Iris pigment epithelial cell (primary cell): ENCODE results near the gene PER2.

Experiments used
- DNase-seq: peaks from one replicate; pipeline ENCODE4 v3.0.0-alpha.2; 2011; ENCODE audit warnings: low read depth

PER2 gene

DNA sequence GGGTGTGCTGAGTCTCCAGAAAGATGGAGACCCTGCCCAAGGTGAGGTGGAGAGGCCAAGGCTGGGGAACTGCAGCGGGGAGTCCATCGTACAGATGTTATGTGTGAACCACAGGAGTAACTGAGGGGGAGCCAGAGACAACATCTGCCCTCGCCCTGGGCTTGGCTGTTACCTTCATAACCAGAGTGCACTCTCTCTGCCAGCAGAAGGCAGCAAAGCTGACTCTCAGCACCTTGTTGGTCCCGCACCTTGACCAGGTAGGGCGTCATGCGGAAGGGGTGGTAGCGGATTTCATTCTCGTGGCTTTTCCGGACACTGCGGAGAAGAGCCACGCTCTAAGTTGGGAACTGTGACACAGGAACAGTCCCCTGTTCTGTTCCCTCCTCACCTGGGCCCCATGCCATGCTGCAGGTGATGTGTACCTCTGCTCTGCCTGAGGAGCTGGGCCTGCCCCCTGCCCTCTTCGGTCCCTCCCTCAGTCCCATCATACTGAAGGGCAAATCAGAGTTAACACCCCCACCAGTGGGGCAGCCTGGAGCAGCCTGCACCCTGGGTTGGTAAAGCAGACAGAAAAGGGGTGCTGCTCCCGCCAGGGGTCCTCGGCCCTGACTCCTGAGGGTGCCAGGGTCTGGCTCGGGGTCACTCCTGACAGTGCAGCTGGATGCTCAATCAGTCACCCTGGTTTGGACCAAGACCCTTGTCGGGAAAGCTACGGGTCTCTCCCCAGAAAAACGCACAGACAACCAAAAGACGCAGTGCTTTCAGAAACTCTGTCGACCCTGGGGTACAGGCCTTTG lies 20.3 kb downstream of the PER2 start:
- no peak for DNase-seq

DNA sequence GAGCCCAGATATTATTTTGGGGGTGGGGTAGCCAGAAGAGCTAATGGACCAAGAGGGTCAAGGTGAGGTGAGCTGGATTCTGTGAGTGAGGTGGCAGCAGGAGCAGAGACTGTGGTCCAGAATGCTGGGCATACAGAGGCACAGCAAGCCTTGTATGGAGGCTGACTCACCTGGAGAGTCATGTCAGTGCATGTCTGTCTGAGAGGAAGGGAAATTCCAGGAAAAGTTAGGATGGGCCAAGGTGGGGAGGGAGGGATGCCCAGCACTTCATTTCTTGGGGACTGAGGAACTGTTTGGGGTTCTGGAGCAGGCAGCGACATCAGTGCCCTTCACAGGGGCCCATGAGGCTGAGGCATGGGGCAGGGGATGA lies 21.1 kb downstream of the PER2 start:
- DNase-seq = no peak

DNA sequence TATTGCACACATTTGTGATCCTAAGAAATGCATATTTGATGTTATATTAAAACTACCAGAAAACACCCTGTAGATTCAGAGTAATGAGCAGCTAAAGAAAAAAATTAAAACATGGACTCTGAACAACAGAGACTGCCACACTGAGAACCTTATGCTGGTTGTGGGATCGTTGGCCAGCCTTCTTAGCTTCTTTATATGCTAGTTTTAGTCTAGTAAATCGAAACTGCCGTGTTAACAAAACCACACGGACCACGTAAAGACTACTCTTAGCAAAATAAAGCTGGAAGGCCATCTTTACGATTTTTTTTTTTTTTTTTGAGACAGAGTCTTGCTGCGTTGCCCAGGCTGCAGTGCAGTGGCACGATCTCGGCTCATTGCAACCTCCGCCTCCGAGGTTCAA lies 22.8 kb downstream of the PER2 start:
- no peak for DNase-seq

DNA sequence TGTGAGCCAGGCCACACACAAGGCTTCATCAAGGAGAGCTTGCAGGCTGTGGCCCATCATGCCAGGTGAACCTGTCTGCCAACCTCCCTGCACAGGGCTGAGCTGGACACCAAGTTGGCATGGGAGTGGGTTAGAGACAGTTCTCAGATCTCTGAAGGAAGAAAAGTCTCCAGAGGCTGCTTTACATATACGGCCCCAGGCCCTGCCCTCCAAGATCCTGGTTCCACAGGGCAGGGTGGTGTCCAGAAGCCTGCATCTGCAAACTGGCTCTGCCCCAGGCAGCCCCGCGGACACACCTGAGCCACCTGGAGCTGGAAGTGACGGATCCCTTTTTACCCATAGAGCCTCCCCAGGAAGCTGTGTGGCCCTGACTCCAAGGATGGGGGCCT lies 24.3 kb downstream of the PER2 start:
- DNase-seq = no peak

DNA sequence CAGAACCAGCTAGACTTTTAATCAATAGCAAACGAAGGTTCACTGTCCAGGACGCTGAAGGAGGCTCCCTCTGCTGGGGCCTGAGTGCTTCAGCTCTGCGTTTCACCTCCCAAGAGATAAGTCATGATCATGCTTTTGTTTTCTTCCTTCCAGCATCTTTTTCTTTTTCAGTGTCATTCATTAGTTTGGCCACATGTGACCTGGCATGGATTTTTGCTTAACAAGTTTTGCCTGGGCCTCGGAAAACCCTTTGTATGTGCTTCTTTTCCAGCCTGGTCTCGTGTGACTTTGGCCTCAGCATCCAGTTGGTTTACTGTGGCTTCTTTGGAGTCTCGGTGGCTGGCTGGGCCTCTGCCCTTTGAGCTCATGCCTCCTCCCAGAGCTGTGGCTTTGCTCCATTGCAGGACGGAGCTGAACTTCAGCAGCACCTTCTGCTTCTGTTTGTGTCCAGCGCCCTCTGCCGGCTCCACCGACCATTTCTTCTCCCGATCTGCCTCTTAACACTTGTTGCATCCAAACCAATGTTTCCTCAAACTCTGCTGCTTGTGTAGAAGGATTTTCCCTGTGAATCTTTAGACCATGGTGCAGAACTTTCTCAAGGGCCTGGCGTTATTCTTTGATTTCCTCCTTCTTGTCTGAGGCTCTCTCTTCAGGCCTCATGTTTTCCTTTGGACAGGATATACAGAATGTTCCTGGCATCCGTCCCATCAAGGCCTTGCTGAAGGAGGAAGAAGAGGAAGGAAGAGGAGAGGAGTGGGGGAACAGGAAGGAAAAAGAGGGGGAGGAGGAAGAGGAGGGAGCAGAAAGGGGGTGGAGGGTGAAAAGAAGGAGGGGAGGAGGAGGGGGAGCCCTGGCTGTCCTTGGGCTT lies 25.0 kb downstream of the PER2 start:
- peak; percentile 93 for DNase-seq

DNA sequence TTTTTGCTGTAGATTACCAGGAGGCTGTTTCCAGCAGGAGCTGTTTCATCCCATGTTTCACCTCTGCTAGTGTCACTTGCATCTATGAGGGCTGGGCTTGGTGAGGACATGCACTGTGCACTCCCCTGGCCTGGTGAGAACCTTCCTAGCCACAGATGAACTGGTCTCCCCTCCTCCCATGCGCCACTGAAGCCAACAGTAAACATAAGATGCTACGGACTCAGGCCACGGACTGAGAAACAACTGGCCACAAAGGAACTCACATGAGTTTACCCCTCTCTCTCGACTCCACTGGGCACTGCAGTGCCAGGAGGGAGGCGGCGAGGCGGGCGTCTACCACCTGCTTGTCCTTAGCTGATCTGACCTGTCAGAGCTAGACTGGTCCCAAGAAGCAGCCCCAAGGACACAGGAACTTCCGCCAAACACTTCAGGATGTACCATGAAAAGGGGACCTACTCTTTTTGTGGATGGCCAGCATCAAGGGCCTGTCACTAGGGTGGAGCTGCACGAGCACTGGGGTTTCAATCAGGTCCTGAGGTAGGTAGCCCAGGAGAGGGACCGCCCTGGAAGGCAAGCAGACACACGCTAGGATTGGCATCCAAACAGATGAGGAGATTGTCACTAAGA lies 25.8 kb downstream of the PER2 start:
- no peak for DNase-seq

DNA sequence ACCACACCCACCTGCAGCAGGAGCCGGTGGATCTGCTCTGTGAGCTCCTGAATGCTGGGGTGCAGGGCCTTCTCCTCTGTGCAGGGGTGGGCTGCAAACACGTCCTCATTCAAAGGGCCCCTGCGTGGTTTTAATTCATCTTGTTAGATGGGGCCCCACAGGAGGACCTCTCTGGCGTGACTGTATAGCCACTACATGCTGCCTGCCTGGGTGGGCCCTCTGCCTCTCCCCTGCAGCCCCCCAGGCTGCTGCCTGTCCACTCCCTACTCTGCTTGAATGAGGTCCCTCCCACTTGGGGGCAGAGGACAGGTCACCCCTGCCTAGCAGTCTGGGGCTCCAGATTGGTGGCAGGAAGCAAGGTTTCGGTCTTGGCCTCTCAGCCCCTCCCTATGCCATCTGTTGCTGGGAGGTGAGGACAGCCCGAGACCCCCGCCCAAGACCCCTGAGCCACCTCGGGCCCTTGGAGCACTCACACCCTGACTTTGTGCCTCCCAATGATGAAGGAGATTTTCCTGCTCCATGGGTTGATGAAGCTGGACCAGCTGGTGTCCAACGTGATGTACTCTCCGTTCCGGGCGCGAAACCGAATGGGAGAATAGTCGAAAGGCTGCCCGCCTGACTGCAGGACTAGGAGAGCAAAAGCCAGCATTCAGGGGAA lies 26.6 kb downstream of the PER2 start:
- no peak for DNase-seq

DNA sequence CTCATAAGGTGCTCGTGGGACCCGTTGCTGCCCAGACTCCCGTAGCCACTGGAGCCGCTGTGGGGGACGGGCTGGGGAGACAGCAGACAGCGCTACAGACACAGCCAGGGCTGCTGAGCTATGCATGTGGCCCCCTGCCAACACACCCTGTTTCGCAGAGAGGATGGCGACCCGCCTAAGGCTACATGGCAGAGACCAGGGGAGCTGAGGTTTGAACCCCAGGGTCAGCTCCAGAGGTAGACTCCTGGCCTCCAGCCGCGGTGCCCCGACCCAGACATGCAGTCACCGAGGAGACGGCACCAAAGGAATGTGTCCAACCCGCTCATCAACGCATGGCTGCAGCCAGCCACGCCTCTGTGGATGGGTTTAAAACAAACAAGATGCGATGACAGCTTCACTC lies 27.5 kb downstream of the PER2 start:
- no peak for DNase-seq

DNA sequence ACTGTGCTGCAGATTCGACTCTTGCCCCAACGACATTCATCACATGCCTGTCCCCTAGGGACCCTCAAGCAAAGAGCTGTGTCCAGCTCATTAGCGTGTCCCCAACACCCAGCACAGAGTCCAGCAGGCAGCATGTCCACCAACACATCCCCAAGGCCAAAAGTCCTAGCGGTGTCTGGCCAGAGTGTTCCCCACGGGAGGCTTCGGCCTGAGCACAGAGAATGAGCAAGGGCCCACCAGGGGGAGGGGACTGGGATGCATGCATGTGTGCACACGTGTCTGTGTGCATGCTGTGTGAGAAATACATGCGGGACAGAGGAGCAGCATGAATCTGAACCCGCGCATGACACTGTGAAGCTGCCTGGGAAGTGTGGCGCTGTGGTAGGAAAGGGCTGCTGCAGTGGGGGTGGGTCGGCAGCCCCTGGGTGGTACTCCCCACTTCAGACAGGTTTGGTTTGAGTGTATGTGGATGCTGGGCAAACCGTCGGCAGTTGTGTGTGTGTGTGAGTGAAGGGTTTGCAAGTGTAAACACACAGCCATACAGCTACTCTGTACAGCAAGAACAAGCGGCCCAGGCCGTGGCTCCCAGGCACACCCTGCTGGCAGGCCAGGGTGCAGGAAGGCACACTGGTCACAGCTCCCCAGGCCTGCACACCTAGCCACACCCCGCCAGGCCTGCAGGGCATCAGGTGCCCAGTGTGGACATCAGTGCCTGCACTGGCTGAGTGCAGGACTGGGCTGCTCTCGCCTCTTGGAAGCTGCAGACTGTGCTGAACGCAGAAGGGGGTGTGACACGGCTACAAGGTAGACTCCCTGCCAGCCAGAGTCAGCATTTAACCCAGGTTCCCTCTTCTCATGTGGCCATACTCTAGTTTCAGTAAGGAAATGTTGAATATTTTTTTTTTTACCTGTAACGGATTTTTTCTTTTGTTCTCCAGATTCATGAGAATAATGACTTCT lies 29.1 kb downstream of the PER2 start:
- DNase-seq = no peak

DNA sequence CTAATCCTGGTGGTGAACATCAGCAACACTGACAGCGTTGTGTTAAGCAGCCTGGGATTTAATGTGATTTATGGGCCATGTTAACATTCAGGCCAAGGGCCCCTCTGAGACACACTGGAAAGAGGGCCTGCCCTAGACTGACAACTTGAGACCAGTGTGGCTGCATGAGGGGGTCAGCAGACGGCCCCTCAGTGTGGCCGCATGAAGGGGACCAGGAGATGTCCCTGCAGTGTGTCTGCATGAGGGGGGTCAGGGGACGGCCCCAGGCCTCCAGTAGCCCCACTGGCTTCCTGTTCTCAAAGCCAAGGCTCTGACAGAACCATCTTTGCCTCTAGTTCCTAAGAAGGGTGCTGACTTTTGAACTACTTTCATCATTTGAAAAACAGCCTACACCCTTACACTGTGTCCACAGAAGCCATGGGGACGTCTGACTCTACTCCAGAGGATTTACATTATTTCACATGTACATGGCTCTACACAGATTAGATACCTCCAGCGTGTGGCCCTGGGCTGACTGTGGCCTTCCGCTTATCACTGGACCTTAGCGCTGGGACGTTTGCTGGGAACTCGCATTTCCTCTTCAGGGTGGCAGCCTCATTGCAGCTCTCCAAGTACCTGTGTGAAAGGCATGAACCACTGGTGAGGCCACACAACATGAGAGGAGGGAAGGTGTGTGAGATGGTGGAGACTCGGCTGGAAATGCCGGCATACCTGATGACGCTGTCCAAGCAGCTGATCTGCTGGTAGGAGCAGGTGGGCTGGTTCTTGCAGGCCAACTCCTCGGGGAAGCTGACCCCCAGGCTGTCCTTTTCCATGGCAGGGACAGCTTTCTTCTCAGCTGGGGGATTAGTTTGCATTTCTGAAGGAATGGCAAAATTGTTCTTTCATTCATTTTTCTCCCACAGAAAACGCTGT lies 30.4 kb downstream of the PER2 start:
- no peak for DNase-seq

DNA sequence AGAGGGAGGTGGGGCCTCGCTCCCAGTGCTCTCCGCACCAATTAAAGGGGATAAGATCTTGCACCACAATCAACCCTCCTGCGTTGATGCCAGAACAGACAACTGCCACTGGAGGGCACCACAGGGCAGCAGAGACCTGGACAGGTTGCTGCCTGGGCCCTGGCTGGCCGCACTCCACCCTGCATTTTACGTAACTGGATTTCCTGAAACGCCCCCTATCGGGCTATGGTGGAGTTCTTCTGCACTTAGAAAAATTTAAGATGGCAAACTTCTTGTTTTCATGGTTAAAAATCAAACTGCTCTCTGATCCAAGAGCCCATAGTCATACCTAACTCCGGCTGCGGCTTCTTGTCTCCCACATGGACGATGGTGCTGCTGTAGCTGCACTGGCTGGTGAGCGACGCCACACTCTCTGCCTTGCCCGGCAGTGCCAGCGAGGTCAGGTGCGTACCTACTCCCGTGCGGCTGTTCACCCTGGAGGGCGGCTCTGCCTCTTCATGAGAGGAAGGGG lies 31.8 kb downstream of the PER2 start:
- DNase-seq = peak; percentile 75

DNA sequence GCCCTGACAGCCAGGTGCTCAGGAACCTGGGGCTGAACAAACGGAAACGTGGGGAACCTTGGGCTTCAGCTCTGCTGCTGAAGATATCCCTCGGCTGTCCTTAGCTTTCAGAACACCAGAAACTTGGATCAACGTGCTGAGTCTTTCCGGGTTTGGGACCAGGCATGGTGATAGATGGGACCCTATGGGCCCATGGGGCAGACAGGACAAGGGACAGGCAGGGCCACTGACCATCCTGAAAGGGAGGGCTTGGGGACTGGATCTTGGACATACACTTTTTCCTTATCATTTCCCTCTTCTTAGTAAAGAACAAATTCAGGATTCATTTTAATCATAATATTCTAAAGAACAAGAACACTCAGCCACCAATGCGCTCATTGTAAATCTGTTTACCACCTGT lies 32.3 kb downstream of the PER2 start:
- no peak for DNase-seq

DNA sequence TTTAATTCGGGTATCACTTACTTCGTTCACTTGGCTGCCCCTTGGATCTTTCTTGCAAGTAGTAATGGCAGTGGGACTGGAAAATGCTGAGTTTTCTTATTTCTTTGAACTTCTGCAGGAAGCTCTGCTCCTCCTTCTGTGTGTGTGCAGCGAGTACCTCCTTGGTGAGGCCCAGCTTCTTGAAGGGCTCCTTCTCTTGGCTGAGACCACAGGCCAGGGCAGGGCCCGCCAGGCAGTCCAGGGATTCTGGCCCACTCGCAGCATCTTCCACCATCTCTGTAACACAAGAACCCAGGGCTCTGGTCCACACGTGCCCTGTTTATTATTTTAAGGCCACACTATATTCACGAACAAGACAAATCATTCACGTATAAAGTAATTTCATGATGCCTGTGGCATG lies 32.8 kb downstream of the PER2 start:
- DNase-seq = no peak

DNA sequence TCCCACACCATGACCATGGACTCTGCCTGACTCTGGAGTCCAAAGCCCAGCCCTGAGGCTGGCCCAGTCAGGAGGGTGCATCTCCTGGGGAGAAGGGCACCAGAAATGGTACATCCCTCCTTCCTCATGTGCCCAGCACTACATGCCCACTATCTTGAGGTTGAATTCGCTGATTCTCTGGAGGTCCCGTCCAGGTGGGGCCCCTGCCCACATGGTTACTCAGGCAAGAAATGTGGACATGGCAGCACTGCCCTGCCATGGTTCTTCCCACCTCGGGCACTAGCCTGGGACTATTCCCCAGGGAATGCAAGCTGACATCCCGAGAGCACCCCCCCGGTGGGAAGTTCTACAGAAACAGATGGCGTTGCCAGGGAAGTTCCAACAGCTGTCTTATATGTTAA lies 33.3 kb downstream of the PER2 start:
- DNase-seq = no peak

DNA sequence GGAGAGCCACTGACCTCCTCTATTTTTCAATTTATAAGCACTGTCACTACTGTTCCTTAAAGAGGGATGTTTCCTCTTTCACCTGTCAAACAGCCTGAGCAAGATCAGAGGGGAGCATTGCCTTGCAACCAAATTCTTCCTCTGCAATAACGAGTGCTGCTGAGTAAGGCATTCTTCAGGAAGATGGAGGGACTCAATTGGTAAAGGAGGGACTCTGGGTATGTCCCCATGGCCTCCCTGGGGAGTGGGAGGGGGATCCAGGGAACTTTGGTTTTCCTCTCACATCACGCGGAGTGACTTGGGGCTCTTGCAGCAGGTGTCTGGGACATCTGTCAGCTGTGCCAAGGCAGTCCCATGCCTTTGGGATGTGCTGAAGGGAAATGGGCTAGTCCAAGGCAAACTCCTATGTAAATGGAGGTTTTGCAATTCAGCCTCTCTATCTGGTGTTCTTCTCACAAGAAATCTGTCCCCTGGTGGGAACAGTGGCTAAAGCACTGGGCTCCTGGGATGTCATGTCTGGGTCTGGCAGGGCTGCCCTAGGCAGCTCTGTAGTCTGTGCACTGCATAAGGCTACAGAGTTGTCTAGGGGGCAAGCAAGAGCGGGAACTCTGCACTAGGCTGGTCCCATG lies 34.2 kb downstream of the PER2 start:
- no peak for DNase-seq

DNA sequence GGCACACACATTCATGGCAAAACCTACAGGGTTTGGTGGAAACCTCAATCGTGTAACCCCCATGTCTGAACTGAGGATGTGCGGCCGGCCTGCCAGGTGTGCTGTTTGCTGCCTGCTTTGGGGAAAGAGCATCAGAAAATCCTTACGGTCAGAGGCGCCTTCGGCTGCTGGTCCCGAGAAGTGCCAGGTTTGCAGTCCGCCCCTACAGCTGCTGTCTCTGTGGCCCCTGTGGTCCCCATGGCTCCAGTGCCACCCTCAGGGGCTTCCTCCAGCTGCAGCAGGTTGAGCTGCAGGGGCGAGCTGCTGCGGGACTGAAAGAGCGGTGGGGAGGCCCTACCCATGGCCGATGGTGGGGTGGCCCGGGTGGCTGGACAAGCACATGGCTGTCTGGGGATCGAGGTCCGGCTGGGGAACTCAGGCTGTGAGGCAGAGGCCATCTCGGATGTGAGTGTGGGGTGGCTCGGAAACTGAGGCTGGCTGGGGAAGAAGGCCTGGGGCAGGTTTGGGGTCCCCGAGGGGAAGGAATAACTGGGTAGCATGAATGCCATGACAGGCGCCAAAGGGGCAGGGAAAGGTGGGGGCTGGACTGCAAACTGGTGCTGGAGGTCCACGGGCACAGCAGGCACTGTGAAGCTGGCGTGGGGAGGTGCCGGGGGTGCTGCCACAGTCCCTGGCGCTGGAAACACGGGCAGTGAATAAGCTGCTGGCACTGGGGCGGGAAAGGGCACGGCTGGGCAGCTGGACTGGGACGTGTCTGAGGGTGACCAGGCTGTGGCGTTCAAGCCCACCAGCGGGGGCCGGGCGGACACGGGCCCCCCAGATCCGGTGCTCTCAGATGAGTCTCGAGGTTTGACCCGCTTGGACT lies 35.4 kb downstream of the PER2 start:
- DNase-seq = no peak

DNA sequence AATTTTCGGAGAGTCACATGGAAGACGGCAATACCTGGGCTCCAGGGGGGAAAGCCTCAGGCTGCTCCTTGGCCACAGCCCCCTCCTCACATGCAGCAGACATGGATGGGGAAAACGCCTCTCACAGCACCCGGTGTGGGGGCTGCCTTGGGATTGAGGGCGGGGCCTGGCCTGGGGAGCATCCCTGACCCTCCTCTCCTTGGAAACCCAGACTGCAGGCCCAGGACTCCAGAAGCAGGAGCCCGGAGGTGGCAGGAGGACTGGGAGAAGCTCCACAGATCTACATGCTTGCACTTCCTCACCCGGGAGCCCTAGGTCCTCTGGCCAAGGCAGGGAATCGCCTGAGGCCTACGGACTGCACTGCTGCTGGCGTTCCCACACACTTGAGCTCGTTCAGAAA lies 36.4 kb downstream of the PER2 start:
- DNase-seq = no peak

DNA sequence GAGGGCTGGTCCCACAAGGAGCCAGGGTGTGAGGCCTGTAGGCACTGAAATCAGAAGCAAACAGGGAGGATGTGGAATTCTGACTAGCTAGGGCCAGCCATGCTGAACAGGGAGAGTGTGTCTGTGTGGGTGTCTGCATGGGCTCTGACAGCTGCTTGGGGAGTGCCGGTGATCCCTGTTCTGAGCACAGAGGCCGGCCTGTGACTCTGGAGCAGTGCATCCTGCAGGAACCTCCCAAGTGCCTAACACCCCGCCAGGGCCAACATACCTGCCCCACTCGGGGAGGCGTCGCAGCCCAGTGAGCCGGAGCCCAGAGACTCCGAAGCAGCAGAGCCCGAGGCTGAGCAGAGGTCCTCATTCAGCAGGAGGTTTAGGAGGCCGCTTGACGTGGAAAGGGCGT lies 37.1 kb downstream of the PER2 start:
- no peak for DNase-seq

DNA sequence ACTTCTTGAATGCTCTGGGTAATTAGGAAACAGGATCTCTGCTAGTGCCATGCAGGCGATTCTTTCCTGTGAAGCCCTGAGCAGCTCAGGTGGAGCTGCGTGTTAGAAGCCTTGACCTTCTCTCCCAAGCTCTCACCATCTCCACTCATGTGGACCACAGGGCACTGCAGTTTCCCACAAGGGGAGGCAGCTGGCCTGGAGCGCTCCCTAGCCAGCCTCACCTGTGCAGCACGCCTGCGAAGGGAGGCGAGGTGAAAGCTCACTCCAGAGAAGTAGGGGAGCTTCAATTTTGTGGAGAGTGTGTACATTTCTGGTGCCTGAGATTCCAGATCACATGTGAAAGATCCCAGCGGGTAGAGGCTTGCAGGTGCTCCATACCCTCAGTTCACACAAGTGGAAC lies 37.5 kb downstream of the PER2 start:
- no peak for DNase-seq
